Cerebellar cortex (tissue), 1 donor: ENCODE data around the gene ANKRD28.
"Not testable (repeated sequence)": the region's sequence is repeated elsewhere in the genome, so short reads cannot be mapped to it uniquely, and the experiment has no call there.

Experiments
- DNase-seq: peaks from one replicate; pipeline ENCODE4 v3.0.0-alpha.2; 2015; ENCODE audit warnings: low spot score

The ANKRD28 gene

DNA sequence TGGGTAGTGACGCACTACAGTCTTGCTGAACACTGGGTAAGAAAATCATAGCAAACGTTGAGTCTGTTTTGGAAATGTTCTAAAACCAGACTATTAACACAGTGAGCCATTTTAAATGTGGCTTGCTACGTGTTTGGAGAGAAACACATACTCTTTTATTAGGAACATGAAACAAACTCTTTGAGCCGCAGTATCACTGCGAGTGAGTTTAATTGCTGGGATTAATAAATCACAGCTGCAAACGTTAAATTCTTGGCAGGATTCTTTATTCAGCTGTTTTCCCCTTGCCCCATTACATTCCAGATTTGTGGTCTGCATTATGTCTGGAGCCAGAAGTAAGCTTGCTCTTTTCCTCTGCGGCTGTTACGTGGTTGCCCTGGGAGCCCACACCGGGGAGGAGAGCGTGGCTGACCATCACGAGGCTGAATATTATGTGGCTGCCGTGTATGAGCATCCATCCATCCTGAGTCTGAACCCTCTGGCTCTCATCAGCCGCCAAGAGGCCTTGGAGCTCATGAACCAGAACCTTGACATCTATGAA, 162.6 kb downstream of the ANKRD28 start:
- DNase-seq: peak; percentile 22

DNA sequence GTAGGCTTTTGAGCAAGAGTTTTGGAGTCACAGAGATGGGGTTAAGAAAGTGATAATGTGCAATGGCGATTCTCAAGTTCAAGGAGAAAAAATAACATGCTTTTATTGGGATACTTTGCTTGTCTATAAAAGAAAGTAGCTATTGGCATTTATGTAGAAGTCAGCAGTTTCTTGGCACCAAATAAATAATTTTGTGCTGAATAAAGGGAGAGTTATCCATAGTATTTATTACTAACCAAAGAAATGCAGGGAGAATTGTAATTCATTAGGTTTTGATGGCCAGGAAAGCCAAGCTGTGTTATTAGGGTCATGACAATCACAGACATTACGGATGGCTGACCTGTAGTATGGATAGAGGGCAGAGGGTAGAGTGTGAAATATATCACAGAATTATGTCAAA, 163.1 kb downstream of the ANKRD28 start:
- DNase-seq: no peak

DNA sequence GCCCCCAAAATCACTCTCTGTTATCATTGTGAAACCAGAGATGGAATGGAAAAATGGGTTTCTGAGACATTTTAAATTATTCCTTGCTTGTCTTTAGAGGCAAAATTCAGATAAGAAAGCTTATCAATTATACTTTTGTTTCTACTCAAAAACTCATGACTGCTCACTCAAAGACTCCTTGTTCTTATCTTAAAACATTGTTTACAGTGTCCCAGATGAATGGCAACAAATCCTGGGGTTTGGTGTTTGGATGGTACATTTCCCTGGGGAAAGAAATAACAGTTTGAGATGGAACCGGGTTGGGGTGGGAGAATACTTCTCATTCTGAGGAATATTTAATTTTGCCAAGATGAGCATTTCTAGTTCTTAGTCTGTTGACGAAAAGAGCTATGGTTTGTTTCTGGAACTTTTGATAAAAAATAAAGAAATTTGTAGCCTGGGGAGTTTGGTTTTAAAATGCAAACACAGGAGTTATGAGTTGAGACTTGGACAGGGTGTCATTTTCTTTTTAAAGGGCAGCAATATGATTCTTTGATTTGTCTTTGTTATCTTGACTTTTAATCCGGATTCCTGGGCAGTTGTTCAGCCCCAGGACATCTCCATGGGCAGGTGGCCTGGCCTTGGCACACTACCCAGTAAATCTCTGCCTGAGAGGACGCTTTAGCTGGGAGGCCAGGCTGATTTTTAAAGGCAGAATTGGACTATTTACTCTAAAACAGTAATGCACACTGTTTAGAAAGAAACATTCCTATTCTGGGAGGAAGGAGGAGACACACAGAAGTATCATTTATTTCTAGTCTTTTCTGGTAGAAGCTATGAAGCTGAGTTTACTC, 163.8 kb downstream of the ANKRD28 start:
- DNase-seq: peak; percentile 93

DNA sequence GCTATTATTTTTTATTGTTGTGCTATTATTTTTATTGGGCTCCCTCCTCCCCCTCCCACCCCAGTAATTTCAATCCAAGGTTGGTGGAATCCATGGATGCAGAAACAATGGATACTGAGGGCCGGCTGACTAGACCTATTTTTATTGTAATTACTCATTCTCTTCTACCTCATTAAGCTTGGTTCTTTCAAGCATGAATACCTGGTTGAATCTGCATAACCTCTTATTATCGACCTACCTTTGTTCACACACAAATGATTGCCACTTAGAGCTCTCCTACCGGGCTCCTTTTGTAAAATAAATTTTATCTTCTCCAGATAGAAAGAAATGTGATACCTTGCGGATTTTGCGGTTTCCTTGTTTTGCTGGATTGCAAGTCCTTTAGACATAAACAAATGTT, 164.6 kb downstream of the ANKRD28 start:
- peak; percentile 91 for DNase-seq

DNA sequence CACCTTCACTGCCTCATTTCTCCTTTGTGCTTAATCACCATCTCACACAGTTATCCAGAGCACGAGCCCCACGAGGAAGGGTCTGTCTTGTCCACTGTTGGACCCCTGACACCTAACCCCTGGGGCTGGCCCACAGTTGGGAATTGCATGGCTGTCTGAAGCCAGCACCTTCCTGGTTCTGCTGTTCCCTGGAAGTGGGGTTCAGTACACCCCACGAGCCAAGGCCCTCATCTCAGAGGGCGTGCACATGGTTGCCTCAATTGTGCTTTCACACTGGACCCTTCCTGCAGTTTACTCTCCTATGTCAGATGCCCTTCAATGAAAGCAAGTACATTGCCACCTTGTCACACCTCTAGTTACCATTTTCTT, 165.6 kb downstream of the ANKRD28 start:
- no peak for DNase-seq

DNA sequence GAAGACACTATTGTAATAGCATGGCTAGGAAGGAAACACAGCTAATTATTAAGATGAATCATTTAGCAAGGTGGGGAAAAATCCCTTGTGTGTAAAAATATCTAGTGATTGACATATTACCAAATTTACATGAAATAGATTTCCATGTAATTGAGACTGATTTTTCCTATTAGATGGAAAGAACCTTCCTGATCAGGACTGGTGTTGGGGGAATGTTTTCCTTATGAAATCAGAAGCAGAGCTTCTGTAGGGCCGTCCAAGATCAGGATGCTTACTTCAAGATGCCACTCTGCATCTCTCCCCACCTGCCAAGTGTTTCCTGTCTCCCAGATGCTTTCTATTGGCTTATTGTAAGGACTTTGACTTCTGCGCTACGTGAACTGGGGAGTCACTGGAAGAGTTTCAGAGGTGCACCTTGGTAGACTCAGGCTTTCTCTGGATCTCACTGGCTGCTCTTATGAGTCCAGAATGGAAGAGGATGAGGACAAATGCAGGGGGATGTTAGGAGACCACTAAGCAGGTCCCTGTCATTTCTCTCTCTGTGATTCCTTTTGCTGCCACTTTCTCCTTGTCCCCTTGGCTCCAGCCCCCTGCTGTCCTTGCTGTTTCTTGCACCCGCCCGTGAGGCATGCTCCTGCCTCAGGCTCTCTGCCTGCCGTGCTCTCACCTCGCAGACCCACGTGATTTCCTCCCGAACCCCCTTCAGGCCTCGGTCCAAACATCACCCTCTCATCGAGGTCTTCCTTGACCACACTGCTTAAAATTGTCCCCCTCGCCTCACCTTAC, 166.2 kb downstream of the ANKRD28 start:
- peak; percentile 57 for DNase-seq

DNA sequence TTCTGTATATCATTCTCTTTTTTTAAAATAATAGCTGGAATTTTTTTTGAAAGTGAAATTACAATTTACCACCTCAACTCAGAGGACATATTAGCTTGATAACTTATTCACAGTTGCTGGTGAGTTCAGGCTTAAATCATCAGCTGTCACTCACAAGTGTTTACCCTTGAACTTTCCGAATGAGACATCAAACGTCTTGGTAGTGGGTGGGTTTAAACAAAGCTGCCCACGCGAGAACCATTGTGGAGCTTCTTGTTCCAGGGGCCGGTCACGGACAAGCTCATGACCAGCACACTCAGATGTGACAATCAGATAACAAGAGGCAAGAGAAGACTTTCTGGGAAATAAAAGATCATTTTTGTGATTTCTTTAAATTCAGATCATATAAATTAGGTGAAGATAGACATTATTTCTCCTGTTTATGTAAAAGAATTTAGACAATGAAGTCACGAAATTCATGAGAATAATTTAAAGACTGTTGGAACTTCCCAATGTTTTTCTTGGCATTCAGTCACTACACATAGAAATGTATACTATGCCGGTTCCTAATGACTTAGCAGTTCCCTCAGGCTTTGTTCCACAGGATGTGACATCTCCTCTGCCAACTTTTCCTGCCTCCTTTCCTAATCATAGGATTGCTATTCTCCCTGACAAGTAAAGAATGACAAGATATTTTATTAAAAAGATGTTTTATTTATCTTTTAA, 167.0 kb downstream of the ANKRD28 start:
- DNase-seq: peak; percentile 35

DNA sequence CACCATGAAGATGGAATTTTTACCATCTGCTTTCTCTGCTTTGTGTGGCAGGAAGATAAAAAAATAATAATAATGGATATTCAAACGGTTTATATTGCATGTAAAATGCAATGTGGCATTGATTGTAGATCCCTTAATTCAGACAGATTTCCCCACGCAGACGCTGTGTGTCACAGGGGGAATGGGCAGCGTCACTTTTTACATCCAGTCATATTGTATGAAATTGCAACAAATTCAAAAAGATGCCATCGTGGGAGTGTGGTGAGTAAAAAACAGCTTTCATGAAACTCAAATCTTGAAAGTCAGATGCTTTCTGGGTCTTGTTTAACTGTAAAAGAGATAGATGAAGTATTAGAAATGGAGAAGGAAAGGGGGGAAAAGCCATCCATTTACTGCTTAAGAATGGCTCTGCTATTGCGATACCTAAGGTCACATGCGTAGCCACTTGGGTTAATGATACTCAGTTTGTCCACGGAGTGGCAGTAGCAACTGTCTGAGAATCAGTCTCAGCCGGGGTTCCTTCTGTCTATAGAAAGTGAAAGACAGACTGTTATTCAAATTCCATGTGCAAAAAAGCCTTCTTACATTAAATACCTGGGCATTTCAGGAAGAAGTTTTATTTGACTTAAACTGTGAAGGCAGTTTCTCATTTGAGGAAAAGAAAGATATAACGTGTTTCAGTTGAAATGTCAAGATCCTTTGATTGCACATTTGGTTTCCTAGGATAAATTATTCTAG, 167.8 kb downstream of the ANKRD28 start:
- DNase-seq: peak; percentile 94

DNA sequence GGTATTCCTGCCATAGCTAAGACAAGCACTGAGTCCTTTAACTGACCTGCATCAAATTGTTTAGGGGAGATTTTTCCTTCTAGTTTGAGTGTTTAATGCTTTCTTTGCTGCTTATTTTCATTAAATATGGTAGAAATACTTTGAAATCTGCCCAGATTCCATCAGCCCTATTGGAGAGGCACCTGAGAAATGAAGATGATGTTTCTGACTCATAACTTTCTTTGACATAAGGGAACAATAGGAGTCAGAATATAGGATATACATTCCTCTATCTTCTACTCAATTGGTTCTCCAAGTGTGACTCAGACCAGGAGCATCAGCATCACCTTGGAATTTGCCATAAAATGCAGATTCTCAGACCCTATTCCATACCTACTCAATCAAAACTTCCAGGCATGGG, 168.8 kb downstream of the ANKRD28 start:
- no peak for DNase-seq

DNA sequence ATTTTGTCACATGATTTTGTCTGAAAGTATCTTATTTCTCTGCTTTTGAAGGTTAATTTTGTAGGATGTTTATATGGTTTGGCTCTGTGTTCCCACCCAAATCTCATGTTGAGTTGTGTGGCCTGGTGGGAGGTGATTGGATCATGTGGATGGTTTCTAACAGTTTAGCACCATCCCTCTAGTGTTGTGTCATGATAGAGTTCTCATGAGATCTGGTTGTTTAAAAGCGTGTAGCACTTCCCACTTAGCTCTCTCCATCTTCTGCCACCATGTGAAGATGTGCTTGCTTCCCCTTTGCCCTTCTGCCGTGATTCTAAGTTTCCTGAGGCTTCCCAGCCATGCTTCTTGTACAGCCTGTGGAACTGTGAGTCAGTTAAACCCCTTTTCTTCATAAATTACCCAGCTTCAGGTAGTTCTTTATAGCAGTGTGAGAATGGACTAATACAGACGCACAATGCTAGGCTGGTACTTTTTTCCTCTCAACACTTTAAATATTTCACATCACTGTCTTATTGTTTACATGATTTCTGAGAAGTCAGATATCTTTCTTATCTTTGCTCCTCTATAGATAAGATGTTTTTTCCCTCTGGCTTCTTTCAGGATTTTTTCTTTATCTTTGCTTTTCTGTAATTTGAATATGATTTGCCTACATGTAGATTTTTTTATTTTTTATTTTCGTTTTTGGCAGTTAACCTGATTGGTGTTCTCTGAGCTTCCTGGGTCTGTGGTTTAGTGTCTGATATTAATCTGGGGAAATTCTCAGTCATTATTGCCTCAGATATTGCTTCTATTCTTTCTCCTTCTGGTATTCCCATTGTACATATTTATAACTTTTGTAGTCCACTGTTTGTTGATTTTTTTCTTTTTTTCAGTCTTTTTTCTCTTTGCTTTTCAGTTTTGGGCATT, 174.0 kb downstream of the ANKRD28 start:
- no peak for DNase-seq

DNA sequence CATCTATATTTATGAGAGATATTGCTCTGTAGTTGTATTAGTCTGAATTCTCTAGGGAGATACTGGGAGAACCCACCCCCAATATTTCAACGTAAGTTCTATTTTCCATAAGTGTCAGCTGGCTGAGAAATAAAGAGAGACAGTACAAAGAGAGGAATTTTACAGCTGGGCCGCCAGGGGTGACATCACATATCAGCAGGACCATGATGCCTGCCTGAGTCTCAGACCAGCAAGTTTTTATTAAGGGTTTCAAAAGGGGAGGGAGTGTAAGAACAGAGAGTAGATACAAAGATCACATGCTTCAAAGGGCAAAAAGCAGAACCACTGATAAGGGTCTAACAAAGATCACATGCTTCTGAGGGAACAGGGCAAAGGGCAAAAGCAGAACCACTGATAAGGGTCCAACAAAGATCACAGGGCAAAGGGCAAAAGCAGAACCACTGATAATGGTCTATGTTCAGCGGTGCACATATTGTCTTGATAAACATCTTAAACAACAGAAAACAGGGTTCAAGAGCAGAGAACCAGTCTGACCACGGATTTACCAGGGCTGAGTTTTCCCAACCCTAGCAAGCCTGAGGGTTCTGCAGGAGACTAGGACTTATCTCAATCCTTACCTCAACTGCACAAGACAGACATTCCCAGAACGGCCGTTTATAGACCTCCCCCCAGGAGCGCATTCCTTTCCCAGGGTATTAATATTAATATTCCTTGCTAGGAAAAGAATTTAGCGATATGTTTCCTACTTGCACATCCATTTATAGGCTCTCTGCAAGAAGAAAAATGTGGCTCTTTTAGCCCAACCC, 177.9 kb downstream of the ANKRD28 start:
- DNase-seq: not testable (repeated sequence)
